Natural killer cell (primary cell): ENCODE data around the gene BBC3. TPM values are rescaled to one million over a fixed set of nuclear protein-coding genes. Genes with fewer than 3 reads are reported as not detected.
A peak's percentile ranks its signal among the peaks of the same experiment; 100 is the strongest.

Experiments
- ATAC-seq, 3 donors: fragments of 150-1000 bp in 2 of 3; fragments of 200-7000 bp in 1 of 3; cut with Tn5 transposase; 1 replicate in 1 of 3; 2 replicates in 2 of 3; pipeline ENCODE4 v1.10.0; 2021; ENCODE audit warnings: mild to moderate bottlenecking in 2 of 3, moderate library complexity in 2 of 3
- DNase-seq, 2 donors: peaks; one replicate each; pipeline versions ENCODE4 v3.0.0 to v3.0.0-alpha.2; 2013 to 2021; ENCODE audit warnings: mixed read lengths in 1 of 2
- H3K27ac ChIP-seq: one replicate; pipeline ENCODE4 v1.5.1; 2013; ENCODE audit warnings: mild to moderate bottlenecking, low read length
- H3K27me3 ChIP-seq: one replicate; pipeline ENCODE4 v1.6.1; 2013; ENCODE audit warnings: low read length; ENCODE audit not compliant: control insufficient read depth, insufficient read depth
- H3K36me3 ChIP-seq: one replicate; pipeline ENCODE4 v1.6.1; 2013; ENCODE audit warnings: low read length; ENCODE audit not compliant: control insufficient read depth, insufficient read depth
- H3K4me1 ChIP-seq: one replicate; pipeline ENCODE4 v1.6.1; 2013; ENCODE audit warnings: low read length; ENCODE audit not compliant: control insufficient read depth, insufficient read depth
- H3K4me3 ChIP-seq: one replicate; pipeline ENCODE4 v1.5.1; 2013; ENCODE audit warnings: low read length
- H3K9me3 ChIP-seq: one replicate; pipeline ENCODE4 v1.6.1; 2013; ENCODE audit warnings: low read length; ENCODE audit not compliant: control insufficient read depth, insufficient read depth
- H3K27ac Mint-ChIP-seq, 2 donors: one replicate each; pipeline ENCODE4 v1.8.0; 2022; ENCODE audit warnings: mild to moderate bottlenecking in 2 of 2, mixed read lengths in 2 of 2, moderate library complexity in 1 of 2
- H3K27me3 Mint-ChIP-seq, 2 donors: one replicate each; pipeline ENCODE4 v1.8.0; 2022; ENCODE audit warnings: low read depth in 2 of 2, mixed read lengths in 2 of 2
- H3K36me3 Mint-ChIP-seq: one replicate; pipeline ENCODE4 v1.8.0; 2022; ENCODE audit warnings: mixed read lengths
- H3K4me1 Mint-ChIP-seq, 2 donors: one replicate each; pipeline ENCODE4 v1.8.0; 2022; ENCODE audit warnings: mixed read lengths in 2 of 2
- H3K4me3 Mint-ChIP-seq: one replicate; pipeline ENCODE4 v1.8.0; 2022; ENCODE audit warnings: mild to moderate bottlenecking, moderate library complexity, mixed read lengths
- H3K9me3 Mint-ChIP-seq, 2 donors: one replicate each; pipeline ENCODE4 v1.8.0; 2022; ENCODE audit warnings: mixed read lengths in 2 of 2
- CTCF ChIP-seq: fragments of 200-600 bp; IDR thresholded peaks from one replicate; pipeline ENCODE4 v1.8.0; 2022; ENCODE audit warnings: antibody characterized with exemption
- WGBS: methylation state at CpG from one replicate; pipeline ENCODE4 v1.1.7; 2013; ENCODE audit warnings: missing lambda C conversion rate; ENCODE audit not compliant: insufficient coverage; 5-methylcytosine and 5-hydroxymethylcytosine counted together
- intact Hi-C: fragments of 100-400 bp; cut with micrococcal nuclease; formaldehyde crosslinking; loops from one replicate; pipeline ENCODE4 v1.14.2; 2022
- total RNA-seq, 4 donors: library from RNA; stranded (reverse); fragments of 120-200 nt in 1 of 4; gene quantifications; one replicate each; pipeline versions ENCODE4 v1.2.3 to v1.2.4, GENCODE V29; 2013 to 2022

The BBC3 gene
- total RNA-seq, 3 donors from 2014 or later (not counting 1 experiment from before 2014, with no cell fraction given): 39.9 to 45.1 (median 43.9) TPM

GRCh38 chr19:47186446-47187334, 44.3 kb downstream of the BBC3 start:
- H3K9me3 Mint-ChIP-seq: no peaks in the 10 kb centered on the region
- no peaks in the 10 kb centered on the region for H3K36me3 Mint-ChIP-seq
- H3K36me3 ChIP-seq: no peaks in the 10 kb centered on the region
- no peaks in the 10 kb centered on the region for H3K9me3 ChIP-seq
- peaks cover 17 to 32% of the 10 kb centered on the region in 2 donors for H3K4me1 Mint-ChIP-seq
- H3K27me3 ChIP-seq: no peaks in the 10 kb centered on the region
- ATAC-seq: peak; percentile 85 to 90 (median 90)
- H3K27me3 Mint-ChIP-seq: no peaks in the 10 kb centered on the region
- no peak overlapping the region for H3K4me3 Mint-ChIP-seq
- H3K4me1 ChIP-seq: peaks cover 36% of the 10 kb centered on the region
- peak overlapping the region; percentile 39 to 77 for H3K27ac Mint-ChIP-seq
- WGBS: 53% methylated on average over 17 of the region's 17 CpGs
- intact Hi-C loops: no loop called here
- peak in 1 of 2 donors; percentile 89 for DNase-seq
- H3K4me3 ChIP-seq: no peak overlapping the region
- no peak for TF ChIP-seq CTCF
- peak overlapping the region; percentile 56 for H3K27ac ChIP-seq

- 88% methylated on average over 2 of the region's 2 CpGs for WGBS
- DNase-seq (no peak), ATAC-seq (no peak)
- no peak overlapping the region for H3K4me3 Mint-ChIP-seq
- H3K9me3 ChIP-seq: no peaks in the 10 kb centered on the region
- no peaks in the 10 kb centered on the region for H3K9me3 Mint-ChIP-seq
- TF ChIP-seq CTCF: no peak
- H3K4me3 ChIP-seq: no peak overlapping the region
- H3K27me3 Mint-ChIP-seq: no peaks in the 10 kb centered on the region
- H3K4me1 Mint-ChIP-seq: peaks cover 26 to 27% of the 10 kb centered on the region in 2 donors
- peaks cover 37% of the 10 kb centered on the region for H3K4me1 ChIP-seq
- H3K36me3 ChIP-seq: no peaks in the 10 kb centered on the region
- no peak overlapping the region for H3K27ac ChIP-seq
- H3K27ac Mint-ChIP-seq: no peak overlapping the region
- H3K27me3 ChIP-seq: no peaks in the 10 kb centered on the region
- H3K36me3 Mint-ChIP-seq: peaks cover 9% of the 10 kb centered on the region
- intact Hi-C loops: no loop called here
These were observed 47.4 kb downstream of the BBC3 start for GRCh38 chr19:47183601-47184000.

GRCh38 chr19:47179653-47180310, 51.2 kb downstream of the BBC3 start:
- H3K4me3 Mint-ChIP-seq: no peak overlapping the region
- no peaks in the 10 kb centered on the region for H3K27me3 Mint-ChIP-seq
- Histone ChIP-seq H3K4me3 (no peak overlapping the region), H3K27ac (no peak overlapping the region), H3K9me3 (no peaks in the 10 kb centered on the region), H3K36me3 (no peaks in the 10 kb centered on the region), H3K4me1 (peaks cover 45% of the 10 kb centered on the region), H3K27me3 (no peaks in the 10 kb centered on the region)
- H3K36me3 Mint-ChIP-seq: peaks cover 9% of the 10 kb centered on the region
- DNase-seq (no peak), ATAC-seq (no peak)
- H3K4me1 Mint-ChIP-seq: peaks cover 29 to 38% of the 10 kb centered on the region in 2 donors
- no peak for TF ChIP-seq CTCF
- no peaks in the 10 kb centered on the region for H3K9me3 Mint-ChIP-seq
- 94% methylated on average over 3 of the region's 4 CpGs for WGBS
- peak overlapping the region in 1 of 2 donors; percentile 30 for H3K27ac Mint-ChIP-seq
- intact Hi-C loops: no loop called here
